ENCODE measurements around the gene ISG15.
"Not testable (repeated sequence)": the region's sequence is repeated elsewhere in the genome, so short reads cannot be mapped to it uniquely, and the experiment has no call there.

ISG15 gene

DNA sequence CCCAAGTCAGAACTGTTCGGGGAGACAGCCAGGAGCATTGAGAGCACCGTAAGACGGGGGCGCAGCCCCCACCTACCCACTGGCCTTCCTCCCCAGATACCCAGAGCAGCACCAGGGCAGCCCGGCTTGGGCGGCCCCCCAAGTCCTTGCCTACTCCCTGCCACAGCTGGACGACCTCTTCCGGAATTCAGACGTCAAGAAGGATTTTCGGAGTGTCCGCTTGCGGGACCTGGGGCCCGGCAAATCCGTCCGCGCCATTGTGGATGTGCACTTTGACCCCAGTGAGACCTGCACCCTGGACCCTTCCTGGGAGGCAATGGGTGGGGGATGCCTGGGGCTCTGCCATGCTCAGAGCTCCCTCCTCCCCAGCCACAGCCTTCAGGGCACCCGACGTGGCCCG, 34.1 kb downstream of the ISG15 start:
- no peak for DNase-seq

DNA sequence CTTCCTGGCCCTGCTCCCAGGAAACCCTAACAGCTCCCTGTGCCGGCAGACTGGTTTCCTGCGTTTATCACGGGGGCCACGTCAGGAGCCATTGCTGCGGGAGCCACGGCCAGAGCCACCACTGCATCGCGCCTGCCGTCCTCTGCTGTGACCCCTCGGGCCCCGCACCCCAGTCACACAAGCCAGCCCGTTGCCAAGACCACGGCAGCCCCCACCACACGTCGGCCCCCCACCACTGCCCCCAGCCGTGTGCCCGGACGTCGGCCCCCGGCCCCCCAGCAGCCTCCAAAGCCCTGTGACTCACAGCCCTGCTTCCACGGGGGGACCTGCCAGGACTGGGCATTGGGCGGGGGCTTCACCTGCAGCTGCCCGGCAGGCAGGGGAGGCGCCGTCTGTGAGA, 34.7 kb downstream of the ISG15 start:
- DNase-seq: no peak

DNA sequence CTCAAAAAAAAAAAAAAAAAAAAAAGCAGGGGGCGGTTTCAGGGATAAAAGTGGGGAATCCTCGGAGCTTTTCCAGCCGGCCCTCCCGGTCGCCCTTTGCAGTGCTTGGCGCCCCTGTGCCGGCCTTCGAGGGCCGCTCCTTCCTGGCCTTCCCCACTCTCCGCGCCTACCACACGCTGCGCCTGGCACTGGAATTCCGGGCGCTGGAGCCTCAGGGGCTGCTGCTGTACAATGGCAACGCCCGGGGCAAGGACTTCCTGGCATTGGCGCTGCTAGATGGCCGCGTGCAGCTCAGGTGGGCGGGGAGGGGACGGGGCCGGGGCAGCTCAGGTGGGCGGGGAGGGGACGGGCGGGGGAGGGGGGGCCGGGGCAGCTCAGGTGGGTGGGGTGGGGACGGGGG, 35.5 kb downstream of the ISG15 start:
- DNase-seq: no peak

DNA sequence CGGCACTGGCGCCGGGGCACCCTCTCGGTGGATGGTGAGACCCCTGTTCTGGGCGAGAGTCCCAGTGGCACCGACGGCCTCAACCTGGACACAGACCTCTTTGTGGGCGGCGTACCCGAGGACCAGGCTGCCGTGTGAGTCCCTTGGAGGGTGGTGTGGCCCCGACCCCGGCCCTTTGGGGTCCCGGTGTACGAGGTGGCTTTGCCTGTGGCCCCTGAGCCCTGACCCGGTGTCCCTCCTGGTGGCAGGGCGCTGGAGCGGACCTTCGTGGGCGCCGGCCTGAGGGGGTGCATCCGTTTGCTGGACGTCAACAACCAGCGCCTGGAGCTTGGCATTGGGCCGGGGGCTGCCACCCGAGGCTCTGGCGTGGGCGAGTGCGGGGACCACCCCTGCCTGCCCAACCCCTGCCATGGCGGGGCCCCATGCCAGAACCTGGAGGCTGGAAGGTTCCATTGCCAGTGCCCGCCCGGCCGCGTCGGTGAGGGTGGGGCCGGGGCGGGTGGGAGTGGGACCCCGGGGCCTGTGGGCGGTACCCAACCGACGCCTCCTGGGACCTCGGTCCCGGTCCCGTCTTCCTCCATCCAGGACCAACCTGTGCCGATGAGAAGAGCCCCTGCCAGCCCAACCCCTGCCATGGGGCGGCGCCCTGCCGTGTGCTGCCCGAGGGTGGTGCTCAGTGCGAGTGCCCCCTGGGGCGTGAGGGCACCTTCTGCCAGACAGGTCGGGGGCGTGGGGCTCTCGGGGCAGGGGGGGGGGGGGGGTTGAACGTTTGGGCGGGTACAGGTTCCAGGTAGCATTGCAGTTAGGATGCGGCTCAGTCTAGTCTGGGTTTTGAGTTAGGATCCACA, 36.2 kb downstream of the ISG15 start:
- DNase-seq: no peak

DNA sequence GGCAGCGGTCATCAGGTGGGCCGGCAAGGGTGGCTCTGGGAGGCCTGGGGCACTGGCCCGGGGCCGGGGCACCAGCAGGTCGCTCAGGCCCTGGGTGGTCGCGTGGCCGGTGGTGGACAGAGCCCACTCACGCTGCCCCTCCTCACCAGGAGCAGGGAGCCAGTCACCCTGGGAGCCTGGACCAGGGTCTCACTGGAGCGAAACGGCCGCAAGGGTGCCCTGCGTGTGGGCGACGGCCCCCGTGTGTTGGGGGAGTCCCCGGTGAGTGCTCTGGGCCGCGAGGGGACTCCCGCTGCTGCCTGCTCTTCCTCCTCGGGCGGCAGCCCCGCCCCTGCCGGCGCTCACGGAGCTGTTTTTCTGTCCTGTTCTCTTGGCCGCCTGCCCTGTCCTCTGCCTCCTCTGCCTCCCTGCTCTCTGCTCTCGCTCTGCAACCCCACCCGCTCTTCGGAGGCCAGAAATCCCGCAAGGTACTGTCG, 37.3 kb downstream of the ISG15 start:
- no peak for DNase-seq

DNA sequence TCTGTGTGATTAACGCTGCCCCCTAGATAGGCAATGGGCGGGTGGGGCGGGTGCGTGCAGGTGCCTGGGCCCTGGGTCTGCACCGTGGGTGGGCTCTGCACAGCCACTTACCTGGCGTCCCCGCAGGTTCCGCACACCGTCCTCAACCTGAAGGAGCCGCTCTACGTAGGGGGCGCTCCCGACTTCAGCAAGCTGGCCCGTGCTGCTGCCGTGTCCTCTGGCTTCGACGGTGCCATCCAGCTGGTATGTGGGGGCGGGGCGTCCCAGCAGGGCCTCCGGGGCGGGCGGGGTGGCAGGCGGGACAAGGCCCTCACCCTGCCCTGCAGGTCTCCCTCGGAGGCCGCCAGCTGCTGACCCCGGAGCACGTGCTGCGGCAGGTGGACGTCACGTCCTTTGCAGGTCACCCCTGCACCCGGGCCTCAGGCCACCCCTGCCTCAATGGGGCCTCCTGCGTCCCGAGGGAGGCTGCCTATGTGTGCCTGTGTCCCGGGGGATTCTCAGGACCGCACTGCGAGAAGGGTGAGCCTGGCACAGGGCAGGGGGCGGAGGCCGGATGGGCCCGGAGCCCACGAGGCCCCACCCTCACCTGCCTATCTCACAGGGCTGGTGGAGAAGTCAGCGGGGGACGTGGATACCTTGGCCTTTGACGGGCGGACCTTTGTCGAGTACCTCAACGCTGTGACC, 38.0 kb downstream of the ISG15 start:
- DNase-seq: no peak

DNA sequence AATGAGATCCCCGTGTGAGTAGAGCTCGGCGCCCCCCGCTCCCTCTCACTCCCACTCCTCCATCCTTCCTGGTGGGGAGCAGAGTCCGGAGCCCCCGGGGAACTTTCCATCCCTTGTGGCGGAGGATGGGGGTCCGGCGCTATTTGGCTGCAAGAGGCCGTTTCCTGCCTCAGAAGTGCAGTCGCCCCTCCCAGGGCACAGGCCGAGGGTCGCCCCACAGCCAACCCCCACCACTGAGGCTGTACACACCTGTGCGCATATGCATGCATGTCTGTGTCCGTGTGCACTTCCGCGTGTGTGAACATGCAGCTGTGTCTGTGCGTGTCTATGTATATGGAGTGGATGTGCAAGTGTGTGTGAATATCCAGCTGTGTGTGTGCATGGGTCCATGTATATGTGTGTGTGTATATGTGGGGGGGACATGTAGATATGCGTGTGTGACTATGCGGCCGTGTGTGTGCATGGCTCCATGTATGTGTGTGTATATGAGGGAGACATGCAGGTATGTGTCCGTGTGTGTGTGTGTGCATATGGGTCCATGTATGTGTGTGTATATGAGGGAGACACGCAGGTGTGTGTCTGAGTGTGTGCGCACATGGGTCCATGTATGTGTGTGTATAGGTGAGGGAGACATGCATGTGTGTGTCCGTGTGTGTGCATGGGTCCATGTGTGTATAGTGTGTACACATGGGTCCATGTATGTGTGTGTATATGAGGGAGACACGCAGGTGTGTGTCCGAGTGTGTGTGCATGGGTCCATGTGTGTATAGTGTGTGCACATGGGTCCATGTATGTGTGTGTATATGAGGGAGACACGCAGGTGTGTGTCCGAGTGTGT, 38.9 kb downstream of the ISG15 start:
- DNase-seq: no peak

DNA sequence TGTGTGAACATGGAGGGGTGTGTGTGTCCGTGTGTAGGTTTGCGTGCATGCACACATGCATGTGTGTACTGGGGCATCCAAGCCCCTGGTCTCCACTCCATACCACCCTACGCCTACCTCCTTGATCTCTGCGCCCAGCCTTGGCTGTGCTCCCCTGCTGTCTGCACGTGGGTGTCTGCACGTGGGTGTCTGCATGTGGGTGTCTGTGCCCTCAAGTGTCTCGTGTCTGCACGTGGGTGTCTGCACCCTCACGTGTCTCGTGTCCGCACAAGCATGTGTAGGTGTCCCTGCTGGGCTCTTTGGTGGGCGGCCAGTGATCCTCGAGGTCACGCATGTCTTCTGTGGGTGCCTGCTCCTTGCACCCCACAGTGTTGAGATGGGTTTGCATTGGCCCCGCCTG, 39.7 kb downstream of the ISG15 start:
- no peak for DNase-seq

DNA sequence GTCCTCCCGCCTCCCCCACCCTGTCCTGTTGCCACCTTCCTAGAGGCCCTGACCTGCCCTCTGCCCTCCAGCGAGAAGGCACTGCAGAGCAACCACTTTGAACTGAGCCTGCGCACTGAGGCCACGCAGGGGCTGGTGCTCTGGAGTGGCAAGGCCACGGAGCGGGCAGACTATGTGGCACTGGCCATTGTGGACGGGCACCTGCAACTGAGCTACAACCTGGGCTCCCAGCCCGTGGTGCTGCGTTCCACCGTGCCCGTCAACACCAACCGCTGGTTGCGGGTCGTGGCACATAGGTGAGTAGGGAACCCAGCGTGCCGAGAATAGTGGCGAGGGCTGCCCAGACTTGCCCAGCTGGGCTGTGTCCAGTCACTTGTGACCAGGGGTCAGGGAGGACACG, 40.4 kb downstream of the ISG15 start:
- no peak for DNase-seq

DNA sequence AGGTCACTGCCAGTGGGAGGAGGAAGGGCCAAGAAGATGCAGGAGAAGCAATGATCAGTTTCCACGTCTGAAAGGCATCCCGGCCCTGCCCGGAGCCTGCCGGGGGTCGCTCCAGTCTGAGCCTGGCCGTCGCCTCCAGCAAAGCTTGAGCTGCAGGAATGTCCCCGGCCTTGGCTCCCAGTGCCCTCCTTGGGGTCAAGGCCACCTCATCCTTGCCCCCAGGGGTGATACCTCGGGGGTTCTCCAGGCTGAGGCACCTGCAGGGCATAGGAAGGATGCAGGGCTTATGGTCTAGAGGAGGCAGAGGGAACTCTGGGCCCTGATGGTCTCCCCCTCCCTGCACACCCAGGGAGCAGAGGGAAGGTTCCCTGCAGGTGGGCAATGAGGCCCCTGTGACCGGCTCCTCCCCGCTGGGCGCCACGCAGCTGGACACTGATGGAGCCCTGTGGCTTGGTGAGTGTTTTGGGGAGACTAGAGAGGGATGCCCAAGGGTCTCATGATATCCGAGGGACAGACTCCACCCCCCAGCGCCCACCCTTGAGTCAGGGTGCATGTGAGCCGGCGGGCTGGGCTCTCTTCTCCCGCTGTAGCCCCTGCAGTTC, 40.9 kb downstream of the ISG15 start:
- DNase-seq: no peak

DNA sequence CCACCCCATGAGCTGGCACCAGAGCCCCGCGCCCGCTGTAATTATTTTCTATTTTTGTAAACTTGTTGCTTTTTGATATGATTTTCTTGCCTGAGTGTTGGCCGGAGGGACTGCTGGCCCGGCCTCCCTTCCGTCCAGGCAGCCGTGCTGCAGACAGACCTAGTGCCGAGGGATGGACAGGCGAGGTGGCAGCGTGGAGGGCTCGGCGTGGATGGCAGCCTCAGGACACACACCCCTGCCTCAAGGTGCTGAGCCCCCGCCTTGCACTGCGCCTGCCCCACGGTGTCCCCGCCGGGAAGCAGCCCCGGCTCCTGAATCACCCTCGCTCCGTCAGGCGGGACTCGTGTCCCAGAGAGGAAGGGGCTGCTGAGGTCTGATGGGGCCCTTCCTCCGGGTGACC, 41.7 kb downstream of the ISG15 start:
- DNase-seq: no peak

DNA sequence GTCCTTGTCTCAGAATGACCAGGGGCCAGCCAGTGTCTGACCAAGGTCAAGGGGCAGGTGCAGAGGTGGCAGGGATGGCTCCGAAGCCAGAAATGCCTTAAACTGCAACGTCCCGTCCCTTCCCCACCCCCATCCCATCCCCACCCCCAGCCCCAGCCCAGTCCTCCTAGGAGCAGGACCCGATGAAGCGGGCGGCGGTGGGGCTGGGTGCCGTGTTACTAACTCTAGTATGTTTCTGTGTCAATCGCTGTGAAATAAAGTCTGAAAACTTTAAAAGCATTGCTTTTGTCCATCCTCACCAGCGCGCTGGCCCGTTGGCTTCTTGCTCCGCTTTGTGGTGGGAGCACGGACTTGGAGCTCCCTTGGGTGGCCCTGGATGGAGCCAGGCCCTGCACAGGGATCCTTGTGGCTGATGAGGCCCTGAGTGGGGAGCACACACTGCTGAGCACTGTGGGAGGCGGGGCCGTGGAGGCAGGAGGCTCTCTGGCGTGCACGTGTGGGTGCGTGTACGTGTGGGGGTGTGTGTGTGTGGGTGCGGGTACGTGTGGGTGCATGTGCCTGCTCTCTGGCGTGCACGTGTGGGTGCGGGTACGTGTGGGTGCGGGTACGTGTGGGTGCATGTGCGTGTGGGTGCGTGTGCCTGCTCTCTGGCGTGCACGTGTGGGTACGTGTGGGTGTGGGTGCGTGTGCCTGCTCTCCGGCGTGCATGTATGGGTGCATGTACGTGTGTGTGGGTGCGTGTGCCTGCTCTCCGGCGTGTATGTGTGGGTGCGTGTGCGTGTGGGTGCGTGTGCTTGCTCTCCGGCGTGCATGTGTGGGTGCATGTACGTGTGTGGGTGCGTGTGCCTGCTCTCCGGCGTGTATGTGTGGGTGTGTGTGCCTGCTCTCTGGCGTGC, 42.8 kb downstream of the ISG15 start:
- no peak for DNase-seq

DNA sequence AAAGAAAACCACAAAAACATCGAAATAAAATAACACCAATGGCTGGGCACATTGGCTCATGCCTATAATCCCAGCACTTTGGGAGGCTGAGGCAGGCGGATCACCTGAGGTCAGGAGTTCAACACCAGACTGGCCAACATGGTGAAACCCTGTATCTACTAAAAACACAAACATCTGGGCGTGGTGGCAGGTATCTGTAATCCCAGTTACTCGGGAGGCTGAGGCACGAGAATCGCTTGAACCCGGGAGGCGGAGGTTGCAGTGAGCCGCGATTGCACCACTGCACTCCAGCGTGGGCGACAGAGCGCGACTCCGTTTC, 44.4 kb downstream of the ISG15 start:
- not testable (repeated sequence) for DNase-seq

DNA sequence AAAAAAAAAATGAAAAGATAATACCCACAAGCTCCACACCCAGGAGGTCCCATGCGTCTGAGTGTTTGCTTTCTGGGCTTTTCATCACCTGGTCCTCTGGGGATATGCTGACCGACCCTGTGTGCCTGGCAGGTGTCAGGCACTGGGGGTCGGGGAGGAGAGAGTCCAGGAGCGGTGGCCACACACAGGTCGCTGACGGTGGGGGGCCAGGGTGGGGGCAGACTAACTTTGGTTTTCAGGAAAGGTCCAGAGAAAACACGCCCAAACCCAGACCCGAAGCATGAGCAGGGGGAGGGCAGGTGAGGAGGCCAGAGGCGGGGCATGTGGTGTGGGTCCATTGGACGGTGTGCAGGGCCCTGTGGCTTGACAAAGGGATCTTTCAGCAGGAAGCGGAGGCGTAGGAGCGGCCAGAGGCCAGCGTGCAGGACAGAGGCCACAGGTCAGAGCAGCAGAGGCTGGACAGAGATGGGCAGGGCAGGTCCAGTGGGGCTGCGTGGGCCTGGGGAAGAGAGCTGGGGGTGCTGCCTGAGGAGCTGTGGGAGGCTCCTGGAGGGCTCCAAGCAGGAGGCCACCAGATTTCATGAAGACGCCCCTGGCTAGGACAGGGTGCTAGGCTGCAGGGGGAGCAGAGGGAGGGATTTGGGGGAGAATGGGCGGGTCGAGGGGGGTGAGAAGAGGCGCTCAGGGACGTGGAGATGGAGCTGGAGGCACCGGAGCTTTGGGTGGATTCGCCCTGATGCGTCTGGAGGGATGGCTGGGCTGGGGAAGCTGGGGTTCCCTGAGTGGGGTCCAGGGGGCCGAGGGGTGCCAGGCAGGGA, 45.0 kb downstream of the ISG15 start:
- peak; percentile 19 for DNase-seq

DNA sequence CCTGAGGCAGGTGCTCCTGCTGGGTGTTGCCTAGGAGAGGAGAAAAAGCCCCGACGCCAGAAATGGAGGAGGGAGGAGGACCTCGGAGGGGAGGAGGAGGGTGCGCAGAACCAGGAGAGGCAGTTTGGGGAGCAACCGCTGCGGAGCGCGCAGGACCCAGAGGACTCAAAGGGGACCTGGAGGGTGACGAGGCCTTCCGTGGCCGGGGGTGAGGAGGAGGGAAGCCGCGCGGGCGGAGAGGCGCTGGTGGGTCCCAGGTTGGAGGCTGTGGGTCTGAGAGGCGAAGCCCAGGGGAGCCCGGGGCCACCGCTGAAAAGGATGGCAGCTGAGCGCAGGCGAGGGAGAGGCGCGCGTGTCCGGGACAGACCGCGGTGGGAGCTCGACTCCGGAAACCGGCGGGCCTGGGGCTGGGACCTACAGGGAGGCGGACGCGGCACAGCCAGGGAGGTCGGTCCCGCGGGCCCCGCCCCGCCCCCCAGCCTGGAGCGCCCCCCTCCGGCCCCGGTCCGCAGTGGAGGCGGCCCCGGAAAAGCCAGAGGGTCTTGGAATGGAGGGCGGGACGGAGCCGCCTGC, 45.7 kb downstream of the ISG15 start:
- no peak for DNase-seq

DNA sequence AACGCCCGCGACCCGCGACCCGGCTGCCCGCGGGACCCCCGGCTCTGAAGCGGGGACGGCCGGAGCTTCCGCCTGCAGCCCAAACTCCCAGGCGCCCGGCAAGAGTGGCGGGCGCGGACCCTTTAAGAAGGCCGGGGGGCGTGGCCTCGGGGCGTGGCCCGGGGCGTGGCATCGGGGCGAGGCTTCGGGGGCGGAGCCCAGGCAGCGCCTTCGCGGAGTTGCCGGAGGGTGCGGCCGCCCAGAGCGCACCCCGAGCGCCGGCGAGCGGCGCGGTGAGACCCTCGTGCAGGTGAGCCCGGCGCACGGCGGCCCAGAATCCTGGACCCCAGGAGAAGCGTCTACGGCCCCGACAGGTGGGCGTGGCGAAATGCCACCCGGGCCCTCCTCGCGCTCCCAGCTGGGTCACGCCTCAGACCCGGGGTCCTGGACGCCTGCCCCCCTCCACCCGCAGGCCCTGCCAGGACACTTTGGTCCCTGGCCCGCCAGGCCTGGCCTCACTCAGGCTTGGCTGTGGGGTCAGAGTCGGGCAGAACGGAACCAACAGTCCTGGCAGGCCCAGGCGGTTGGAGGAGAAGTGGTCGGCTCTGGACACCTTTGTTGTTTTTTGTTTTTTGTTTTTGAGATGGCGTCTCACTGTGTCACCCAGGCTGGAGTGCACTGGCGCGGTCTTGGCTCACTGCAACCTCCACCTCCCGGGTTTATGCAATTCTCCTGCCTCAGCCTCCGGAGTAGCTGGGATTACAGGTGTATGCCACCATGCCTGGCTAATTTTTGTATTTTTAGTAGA, 46.4 kb downstream of the ISG15 start:
- peak; percentile 21 for DNase-seq

DNA sequence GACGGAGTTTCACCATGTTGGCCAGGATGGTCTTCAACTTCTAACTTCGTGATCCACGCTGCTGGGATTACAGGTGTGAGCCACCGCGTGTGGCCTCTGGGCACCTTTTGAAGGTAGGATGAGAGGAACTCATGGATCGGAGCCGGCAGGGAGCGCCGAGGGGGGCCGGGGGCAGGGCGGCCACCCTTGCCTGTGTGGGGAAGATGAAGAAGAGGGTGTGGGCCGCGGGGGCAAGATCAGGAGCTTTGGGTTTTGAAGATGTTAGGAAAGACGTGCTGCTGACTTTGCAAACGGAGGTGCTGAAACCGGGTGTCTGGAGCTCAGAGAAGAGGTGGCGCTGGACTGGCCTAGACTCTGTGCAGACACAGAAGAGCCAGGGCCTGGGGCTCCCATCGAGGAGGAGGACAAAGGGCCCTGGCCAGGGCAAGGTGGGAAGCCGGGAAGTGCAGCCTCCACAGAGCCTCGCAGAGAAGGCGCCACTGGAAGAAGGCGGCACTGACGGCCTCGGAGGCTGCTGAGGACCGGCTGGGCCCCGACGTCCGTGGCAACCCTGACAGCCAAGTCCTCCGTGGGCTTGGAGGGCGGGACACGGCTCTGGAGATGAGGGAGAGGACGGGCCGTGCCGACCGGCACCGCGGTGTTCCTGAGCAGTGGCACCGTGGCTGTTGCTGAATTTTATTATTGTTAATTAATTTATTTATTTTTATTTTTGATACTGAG, 47.1 kb downstream of the ISG15 start:
- DNase-seq: no peak

DNA sequence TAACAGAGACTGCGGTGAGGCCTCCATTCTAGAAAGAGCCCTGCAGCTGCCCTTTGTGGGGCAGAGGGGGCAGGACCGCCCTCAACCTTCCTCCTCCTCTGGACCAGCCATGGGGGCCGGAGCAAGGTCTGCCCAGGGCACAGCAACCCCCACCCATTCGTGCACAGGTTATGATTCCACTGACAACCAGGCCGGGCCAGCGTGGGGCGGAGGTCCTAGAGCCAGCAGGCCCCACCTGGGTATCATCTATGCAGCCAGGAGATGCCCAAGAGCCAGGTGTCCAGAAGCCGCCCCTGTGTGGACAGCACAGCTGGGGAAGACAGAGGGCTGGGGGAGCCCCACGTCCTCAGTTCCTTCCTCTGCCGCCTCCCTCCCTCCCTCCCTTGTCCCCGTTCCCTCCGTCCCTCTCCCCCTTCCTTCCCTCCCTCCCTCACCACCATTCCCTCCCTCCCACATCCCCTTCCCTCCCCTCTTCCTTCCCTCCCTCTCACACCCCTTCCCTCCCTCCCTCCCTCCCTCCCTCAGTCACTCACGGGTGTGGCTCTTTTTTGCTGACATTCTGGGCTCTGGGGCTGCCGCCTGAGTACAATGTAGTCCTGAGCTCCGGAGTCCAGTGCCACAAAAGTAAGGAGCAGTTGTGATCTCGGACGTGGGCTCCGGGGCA, 48.5 kb downstream of the ISG15 start:
- DNase-seq: no peak

Data from kidney glomerular epithelial cell (primary cell).